Vagina (tissue), 2 donors: ENCODE results near the gene RFTN2. TPM values are rescaled to one million over a fixed set of nuclear protein-coding genes. Genes with fewer than 3 reads are reported as not detected.
"Not testable (repeated sequence)": the region's sequence is repeated elsewhere in the genome, so short reads cannot be mapped to it uniquely, and the experiment has no call there.

Source experiments
- DNase-seq, 2 donors: peaks; one replicate each; pipeline ENCODE4 v3.0.0-alpha.2; 2017; ENCODE audit errors: extremely low spot score in 2 of 2
- H3K27ac ChIP-seq: fragments of 200-600 bp; sonication (generic); one replicate; pipeline ENCODE4 v1.5.1; 2019
- H3K27me3 ChIP-seq: fragments of 200-600 bp; sonication (generic); one replicate; pipeline ENCODE4 v1.5.1; 2019
- H3K36me3 ChIP-seq, 2 donors: fragments of 200-600 bp; sonication (generic); one replicate each; pipeline ENCODE4 v1.5.1; 2017 to 2019
- H3K4me1 ChIP-seq: fragments of 200-600 bp; sonication (generic); one replicate; pipeline ENCODE4 v1.5.1; 2019
- H3K4me3 ChIP-seq, 2 donors: fragments of 200-600 bp; sonication (generic); 1 replicate in 1 of 2; 2 replicates in 1 of 2; pipeline ENCODE4 v1.5.1; 2016 to 2019
- H3K9me3 ChIP-seq: fragments of 200-600 bp; sonication (generic); one replicate; pipeline ENCODE4 v1.5.1; 2019
- POLR2A ChIP-seq, 2 donors: fragments of 450-650 bp; IDR thresholded peaks; one replicate each; pipeline ENCODE4 v1.6.1; 2017; ENCODE audit warnings: antibody characterized with exemption in 2 of 2, mild to moderate bottlenecking in 2 of 2, moderate library complexity in 2 of 2
- POLR2AphosphoS5 ChIP-seq, 2 donors: sonication (generic); formaldehyde crosslinking; IDR thresholded peaks; one replicate each; pipeline ENCODE4 v1.9.0; 2017; ENCODE audit warnings: antibody characterized with exemption in 2 of 2, mild to moderate bottlenecking in 2 of 2, low read depth in 1 of 2; ENCODE audit not compliant: insufficient read depth in 1 of 2
- intact Hi-C: fragments of 100-400 bp; cut with DNase I; formaldehyde crosslinking; loops from one replicate; pipeline ENCODE4 v1.15.1; 2023
- total RNA-seq: library from RNA; depleted of rRNA; stranded (reverse); fragments of >200 nt; gene quantifications from one replicate; pipeline ENCODE4 v1.2.3, GENCODE V29; 2016
- TF ChIP-seq, protein P1 (sequence below), 3 experiments: fragments of 450-650 bp in 2 of 3; fragments of 200-600 bp in 1 of 3; sonication (generic) in 1 of 3; IDR thresholded peaks; one replicate each; pipeline ENCODE4 v1.5.1; 2017 to 2019; ENCODE audit warnings: antibody characterized with exemption in 3 of 3, mild to moderate bottlenecking in 2 of 3, moderate library complexity in 2 of 3

The RFTN2 gene
- total RNA-seq, 1 donor from 2014 or later: 10.8 TPM

DNA sequence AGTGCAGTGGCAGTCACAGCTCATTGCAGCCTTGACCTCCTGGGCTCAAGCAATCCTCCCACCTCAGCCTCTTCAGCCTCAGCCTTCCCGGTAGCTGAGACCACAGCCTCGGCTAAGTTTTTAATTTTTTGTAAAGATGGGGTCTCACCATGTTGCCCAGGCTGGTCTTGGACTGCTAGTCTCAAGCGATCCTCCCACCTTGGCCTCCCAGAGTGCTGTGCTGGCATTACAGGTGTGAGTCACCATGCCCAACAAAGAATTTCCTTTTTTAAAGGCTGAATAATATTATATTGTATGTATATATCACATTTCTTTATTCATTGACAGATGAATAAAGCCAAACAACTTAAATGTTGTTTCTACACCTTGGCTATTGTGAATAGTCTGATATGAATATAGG, 117.0 kb downstream of the RFTN2 start:
- H3K4me3 ChIP-seq: no peak overlapping the region
- DNase-seq: no peak
- H3K4me1 ChIP-seq: no peaks in the 10 kb centered on the region
- intact Hi-C loops: no loop called here
- H3K36me3 ChIP-seq: peaks cover 0 to 30% of the 10 kb centered on the region in 2 donors
- TF ChIP-seq, protein P1, sequence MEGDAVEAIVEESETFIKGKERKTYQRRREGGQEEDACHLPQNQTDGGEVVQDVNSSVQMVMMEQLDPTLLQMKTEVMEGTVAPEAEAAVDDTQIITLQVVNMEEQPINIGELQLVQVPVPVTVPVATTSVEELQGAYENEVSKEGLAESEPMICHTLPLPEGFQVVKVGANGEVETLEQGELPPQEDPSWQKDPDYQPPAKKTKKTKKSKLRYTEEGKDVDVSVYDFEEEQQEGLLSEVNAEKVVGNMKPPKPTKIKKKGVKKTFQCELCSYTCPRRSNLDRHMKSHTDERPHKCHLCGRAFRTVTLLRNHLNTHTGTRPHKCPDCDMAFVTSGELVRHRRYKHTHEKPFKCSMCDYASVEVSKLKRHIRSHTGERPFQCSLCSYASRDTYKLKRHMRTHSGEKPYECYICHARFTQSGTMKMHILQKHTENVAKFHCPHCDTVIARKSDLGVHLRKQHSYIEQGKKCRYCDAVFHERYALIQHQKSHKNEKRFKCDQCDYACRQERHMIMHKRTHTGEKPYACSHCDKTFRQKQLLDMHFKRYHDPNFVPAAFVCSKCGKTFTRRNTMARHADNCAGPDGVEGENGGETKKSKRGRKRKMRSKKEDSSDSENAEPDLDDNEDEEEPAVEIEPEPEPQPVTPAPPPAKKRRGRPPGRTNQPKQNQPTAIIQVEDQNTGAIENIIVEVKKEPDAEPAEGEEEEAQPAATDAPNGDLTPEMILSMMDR (IDR thresholded peaks at IDR 0.05): no peak
- no peak for TF ChIP-seq POLR2A (IDR thresholded peaks at IDR 0.05)
- TF ChIP-seq POLR2AphosphoS5 (IDR thresholded peaks at IDR 0.05; ENCODE audit: insufficient read depth in 1 of 2, low read depth in 1 of 2): no peak
- no peaks in the 10 kb centered on the region for H3K9me3 ChIP-seq
- H3K27me3 ChIP-seq: no peaks in the 10 kb centered on the region
- no peak overlapping the region for H3K27ac ChIP-seq

DNA sequence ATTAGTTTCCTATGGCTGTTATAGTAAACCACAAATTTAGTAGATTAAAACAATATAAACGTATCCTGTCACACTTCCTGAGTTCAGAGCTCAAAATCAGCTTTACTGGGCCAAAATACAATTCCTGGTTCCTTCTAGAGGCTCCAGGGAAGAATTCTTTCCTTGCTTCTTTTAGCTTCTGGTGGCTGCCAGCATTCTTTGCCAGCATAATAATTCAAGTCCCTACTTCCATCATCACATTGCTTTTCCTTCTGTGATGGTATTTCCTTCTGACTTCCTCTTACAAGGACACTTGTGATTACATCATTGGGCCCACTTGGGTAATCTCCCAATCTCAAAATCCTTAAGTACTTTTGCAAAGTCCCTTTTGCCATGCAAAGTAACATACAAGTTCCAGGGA, 118.9 kb downstream of the RFTN2 start:
- H3K4me1 ChIP-seq: no peaks in the 10 kb centered on the region
- no peaks in the 10 kb centered on the region for H3K27me3 ChIP-seq
- H3K36me3 ChIP-seq: peaks cover 0 to 37% of the 10 kb centered on the region in 2 donors
- no peak overlapping the region for H3K27ac ChIP-seq
- TF ChIP-seq POLR2A (IDR thresholded peaks at IDR 0.05) (no peak), POLR2AphosphoS5 (IDR thresholded peaks at IDR 0.05; ENCODE audit: insufficient read depth in 1 of 2, low read depth in 1 of 2) (no peak)
- TF ChIP-seq, protein P1 (IDR thresholded peaks at IDR 0.05): no peak
- no peak for DNase-seq
- intact Hi-C loops: no loop called here
- H3K4me3 ChIP-seq: no peak overlapping the region
- H3K9me3 ChIP-seq: no peaks in the 10 kb centered on the region

DNA sequence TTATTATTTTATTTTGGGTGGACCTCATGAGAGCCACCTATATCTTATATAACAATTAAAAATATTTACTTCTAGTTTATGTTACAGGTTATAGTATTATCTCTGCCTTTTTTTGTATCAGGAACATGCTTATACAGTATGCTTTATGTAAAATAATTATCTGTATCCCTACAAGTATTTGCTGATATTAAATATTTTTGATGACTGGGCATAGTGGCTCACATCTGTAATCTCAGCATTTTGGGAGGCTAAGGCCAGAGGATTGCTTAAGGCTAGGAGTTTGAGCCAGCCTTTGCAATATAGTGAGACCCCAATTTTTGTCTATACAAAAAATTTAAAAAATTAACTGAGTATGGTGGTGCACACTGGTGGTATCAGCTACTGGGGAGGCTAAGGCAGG, 119.9 kb downstream of the RFTN2 start:
- no peak for DNase-seq
- Histone ChIP-seq H3K9me3 (no peaks in the 10 kb centered on the region), H3K4me3 (no peak overlapping the region), H3K4me1 (no peaks in the 10 kb centered on the region), H3K36me3 (peaks cover 0 to 46% of the 10 kb centered on the region in 2 donors), H3K27me3 (no peaks in the 10 kb centered on the region), H3K27ac (no peak overlapping the region)
- intact Hi-C loops: no loop called here
- TF ChIP-seq POLR2AphosphoS5 (IDR thresholded peaks at IDR 0.05; ENCODE audit: insufficient read depth in 1 of 2, low read depth in 1 of 2) (no peak), POLR2A (IDR thresholded peaks at IDR 0.05) (no peak)
- TF ChIP-seq, protein P1 (IDR thresholded peaks at IDR 0.05): no peak

DNA sequence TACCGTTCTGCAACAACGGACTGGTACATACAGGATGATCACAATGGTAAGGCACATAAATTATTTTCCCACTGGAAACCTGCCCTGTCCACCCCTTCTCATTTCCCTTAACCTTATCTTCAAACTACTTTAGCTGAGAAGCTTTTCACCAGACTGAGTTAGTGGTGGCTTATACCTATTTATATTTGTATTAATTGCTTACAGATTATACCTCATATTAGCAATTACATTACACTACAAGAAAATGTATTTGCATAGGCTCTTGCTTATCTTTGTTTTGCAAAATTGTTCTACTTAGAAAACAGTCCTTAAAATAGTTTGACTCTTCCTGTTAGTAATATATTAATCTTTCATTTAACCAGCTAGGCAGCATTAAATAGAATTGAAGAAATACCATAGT, 124.1 kb downstream of the RFTN2 start:
- H3K4me1 ChIP-seq, intact Hi-C loops: not testable (repeated sequence)

DNA sequence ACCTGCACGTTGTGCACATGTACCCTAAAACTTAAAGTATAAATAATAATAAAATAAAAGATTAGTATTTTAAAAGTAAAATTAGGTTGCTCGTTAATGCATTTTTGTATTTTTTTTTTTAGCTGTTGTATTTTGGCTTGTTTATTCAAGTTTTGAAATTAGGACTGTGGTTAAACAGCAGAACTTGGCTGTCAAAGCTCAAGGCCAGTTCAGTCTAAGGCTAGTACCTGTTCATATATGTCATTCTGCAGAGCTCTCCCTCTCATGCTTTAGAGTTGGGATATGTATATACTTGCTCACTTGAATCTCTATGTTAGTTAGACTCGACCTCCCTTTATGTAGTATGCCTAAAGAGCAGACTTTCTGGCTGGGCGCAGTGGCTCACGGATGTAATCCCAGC, 126.8 kb downstream of the RFTN2 start:
- H3K4me3 ChIP-seq: no peak overlapping the region
- peaks cover 0 to 31% of the 10 kb centered on the region in 2 donors for H3K36me3 ChIP-seq
- no peak overlapping the region for H3K27ac ChIP-seq
- H3K27me3 ChIP-seq: no peaks in the 10 kb centered on the region
- no peaks in the 10 kb centered on the region for H3K9me3 ChIP-seq
- H3K4me1 ChIP-seq: no peaks in the 10 kb centered on the region
- no peak for TF ChIP-seq POLR2AphosphoS5 (IDR thresholded peaks at IDR 0.05; ENCODE audit: insufficient read depth in 1 of 2, low read depth in 1 of 2)
- TF ChIP-seq, protein P1 (IDR thresholded peaks at IDR 0.05): no peak
- no peak for TF ChIP-seq POLR2A (IDR thresholded peaks at IDR 0.05)
- no peak for DNase-seq
- intact Hi-C loops: no loop called here

More for the DNA sequence above, 124.1 kb downstream of the RFTN2 start:
- H3K9me3 ChIP-seq, H3K27me3 ChIP-seq, H3K4me3 ChIP-seq, H3K27ac ChIP-seq, DNase-seq: not testable (repeated sequence)
- peaks cover 0 to 40% of the 10 kb centered on the region in 2 donors for H3K36me3 ChIP-seq
